ENCODE measurements around the gene HIGD1C.

- no peak for TF ChIP-seq TOX (CRISPR knock-in tag; IDR thresholded peaks at IDR 0.05; ENCODE audit: borderline replicate concordance)
- TF ChIP-seq SNAI2 (CRISPR knock-in tag; IDR thresholded peaks at IDR 0.05), result no peak
- TF ChIP-seq RARB (CRISPR knock-in tag; IDR thresholded peaks at IDR 0.05), result no peak
- no peak for TF ChIP-seq ZFP3 (CRISPR knock-in tag; IDR thresholded peaks at IDR 0.05)
- no peak for TF ChIP-seq TCF4 (CRISPR knock-in tag; IDR thresholded peaks at IDR 0.05; ENCODE audit: borderline replicate concordance)
- no peak for TF ChIP-seq CREB5 (CRISPR knock-in tag; IDR thresholded peaks at IDR 0.05; ENCODE audit: low read depth)
- no peak for TF ChIP-seq ZFP30 (CRISPR knock-in tag; IDR thresholded peaks at IDR 0.05)
- TF ChIP-seq ISL1 (CRISPR knock-in tag; IDR thresholded peaks at IDR 0.05), result no peak
- TF ChIP-seq BACH2 (CRISPR knock-in tag; IDR thresholded peaks at IDR 0.05; ENCODE audit: borderline replicate concordance), result no peak
- no peak for TF ChIP-seq GLIS3 (CRISPR knock-in tag; IDR thresholded peaks at IDR 0.05)
- TF ChIP-seq ZC3H10 (CRISPR knock-in tag; IDR thresholded peaks at IDR 0.05), result no peak
- no peak for TF ChIP-seq CSRNP3 (CRISPR knock-in tag; IDR thresholded peaks at IDR 0.05)
- TF ChIP-seq ZNF70 (CRISPR knock-in tag; IDR thresholded peaks at IDR 0.05), result no peak
- no peak for TF ChIP-seq ZNF8 (CRISPR knock-in tag; IDR thresholded peaks at IDR 0.05)
Observed at GRCh38 chr12:50926415-50926814, 25.9 kb upstream of the HIGD1C start.
